Femur (tissue), 1 donor: ENCODE results near the gene RNF103.
A peak's percentile ranks its signal among the peaks of the same experiment; 100 is the strongest.
"Not testable (repeated sequence)": the region's sequence is repeated elsewhere in the genome, so short reads cannot be mapped to it uniquely, and the experiment has no call there.

Source experiments
- DNase-seq: peaks from one replicate; pipeline ENCODE4 v3.0.0-alpha.2; 2017

Gene RNF103

DNA sequence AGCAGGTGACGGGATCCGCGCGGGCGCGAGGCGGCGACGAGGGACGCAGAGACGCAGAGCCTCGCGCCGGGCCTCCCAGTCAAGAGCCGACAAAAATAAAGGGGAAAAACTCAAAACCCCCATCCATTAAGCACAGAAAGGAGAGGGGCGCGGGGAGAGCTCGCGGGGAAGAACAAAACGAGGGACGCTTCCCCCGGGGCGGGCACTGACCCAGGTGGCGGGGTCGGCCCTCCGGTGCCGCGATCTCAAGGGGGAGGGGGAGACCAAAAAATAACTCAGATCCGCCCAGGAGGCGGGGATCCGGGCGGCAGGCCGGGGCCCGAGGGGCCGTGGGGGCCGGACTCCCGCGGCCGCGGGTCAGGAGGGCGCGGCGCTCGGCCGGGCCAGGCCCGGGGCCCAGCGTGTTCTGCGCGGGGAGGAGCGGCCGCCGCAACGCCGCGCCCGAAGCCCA is 597 bp downstream of the RNF103 start:
- peak; percentile 73 for DNase-seq

GRCh38 chr2:86622519-86623042 is 1.1 kb downstream of the RNF103 start:
- DNase-seq, result peak; percentile 52

- DNase-seq, result no peak
Measured at GRCh38 chr2:86621280-86621943, 2.3 kb downstream of the RNF103 start.

GRCh38 chr2:86617738-86618137 is 5.9 kb downstream of the RNF103 start:
- no peak for DNase-seq

GRCh38 chr2:86617153-86617552 is 6.5 kb downstream of the RNF103 start:
- DNase-seq, result no peak

GRCh38 chr2:86616502-86616901 is 7.2 kb downstream of the RNF103 start:
- no peak for DNase-seq

DNA sequence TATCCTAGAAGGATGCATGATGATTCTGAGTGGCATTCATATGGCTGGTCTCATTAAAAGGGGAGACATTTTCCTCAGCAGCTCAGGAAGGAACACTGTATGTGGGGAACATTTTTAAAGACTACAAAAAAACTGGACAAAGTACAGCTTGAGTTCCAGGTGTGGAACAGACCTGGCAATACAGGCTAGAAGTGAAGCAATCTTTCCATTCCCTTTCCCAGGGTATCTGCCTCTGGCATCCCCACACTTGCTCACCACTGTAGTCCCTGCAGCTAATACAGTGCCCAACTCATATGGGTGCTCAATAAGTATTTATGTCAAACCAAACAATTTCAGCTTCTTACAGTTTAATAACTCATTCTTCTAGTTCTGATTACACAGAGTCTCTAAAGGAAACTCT is 8.1 kb downstream of the RNF103 start:
- DNase-seq, result no peak

DNA sequence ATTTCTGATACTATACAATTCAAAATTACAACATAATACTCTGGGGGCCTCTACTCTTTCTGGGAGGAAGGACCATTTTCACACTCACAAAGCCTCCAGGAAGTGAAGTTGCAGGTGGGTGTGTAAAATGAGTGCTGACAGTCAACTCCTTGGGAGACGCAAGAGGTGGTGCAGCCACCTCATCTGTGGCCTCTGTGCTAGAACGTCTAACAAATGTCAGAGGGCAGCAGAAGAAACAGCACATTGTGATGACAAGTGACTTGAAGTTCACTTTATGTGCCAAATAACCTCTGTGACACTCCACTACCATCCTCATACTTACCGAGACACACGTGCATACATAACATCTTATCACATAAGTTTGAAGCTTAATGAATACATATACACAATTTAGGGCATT is 10.2 kb downstream of the RNF103 start:
- no peak for DNase-seq

DNA sequence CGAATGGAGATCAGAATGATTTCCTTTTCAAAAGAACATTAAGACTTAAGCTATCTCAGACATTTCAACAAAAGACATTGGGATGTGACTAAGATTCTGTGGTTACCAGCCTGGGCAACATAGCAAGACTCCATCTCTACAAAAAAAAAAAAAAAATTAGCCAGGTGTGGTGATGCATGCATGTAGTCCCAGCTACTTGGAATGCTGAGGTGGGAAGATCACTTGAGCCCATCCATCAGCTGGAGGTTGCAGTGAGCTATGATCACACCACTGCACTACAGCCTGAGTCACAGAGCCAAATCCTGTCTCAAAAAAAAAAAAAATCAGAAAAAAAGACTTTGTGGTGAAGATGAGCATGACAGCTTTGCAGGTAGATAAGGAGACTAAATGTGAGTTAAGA is 12.8 kb downstream of the RNF103 start:
- no peak for DNase-seq

DNA sequence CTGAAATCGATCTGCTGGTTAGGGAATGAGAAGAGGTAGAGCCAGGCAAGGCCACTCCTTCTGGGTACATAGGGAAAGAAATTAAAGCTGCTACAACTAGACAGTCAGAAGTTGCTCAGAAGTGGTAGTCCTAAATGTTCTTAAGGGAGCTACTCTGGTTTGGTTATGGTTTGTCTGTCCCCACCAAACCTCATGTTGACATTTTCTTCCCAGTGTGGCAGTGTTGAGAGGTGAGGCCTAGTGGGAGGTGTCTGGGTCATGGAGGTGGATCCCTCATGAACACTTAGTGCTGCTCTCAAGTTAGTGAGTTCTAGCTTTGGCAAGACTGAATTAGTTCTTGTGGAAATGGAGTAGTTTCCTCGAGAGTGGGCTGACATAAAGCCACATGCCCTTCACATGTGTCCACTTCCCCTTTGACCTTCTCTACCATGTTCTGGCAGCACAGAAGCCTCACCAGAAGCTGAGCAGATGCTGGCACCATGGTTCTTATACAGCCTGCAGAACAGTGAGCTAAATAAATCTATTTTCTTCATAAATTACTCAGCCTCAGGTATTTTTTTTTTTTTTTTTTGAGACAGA is 14.7 kb downstream of the RNF103 start:
- no peak for DNase-seq

DNA sequence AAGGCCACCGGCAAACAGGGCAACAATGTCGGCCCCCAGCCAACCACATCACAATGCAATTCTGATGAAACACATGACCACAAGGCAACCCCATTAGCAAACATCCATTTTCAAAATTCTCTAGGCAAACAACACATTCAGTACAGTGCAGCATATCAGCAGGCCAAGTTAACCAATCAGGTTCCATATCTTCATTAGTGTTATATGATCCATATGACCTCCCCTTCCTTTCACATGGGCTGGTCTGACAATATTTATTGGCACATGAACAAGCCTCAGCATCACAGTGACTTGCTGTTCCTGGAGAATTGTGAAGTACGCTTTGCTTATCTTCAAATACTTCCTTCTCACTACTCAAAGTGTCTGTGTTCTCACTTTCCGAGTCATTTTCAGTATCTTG is 19.8 kb downstream of the RNF103 start:
- DNase-seq, result no peak

- DNase-seq, result no peak
Measured at GRCh38 chr2:86598966-86599365, 24.7 kb downstream of the RNF103 start.

GRCh38 chr2:86596118-86596517 is 27.5 kb downstream of the RNF103 start:
- DNase-seq, result no peak

DNA sequence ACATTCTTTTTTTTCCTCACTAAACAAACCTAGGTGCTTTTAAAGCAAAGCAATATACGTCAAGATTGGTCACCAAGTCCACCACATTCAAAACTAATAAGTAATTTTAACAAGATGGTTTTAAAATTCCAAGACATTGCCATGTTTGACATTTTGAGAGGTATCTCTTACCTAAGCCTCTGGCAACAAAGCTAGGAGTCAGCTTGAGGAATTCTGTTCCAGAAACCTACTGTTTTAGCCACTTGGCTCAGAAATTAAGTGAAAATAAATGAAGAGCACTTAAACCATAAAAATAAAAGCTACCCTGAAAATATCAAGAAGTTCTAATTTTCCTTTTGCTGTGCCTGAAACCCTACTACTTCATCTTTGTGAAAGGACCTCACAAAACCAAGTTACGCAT is 30.4 kb downstream of the RNF103 start:
- DNase-seq, result no peak

- DNase-seq, result no peak
Measured at GRCh38 chr2:86592547-86593230, 31.0 kb downstream of the RNF103 start.

GRCh38 chr2:86589701-86590100 is 34.0 kb downstream of the RNF103 start:
- DNase-seq, result not testable (repeated sequence)

GRCh38 chr2:86584151-86584913 is 39.3 kb downstream of the RNF103 start:
- no peak for DNase-seq

GRCh38 chr2:86580560-86580959 is 43.1 kb downstream of the RNF103 start:
- no peak for DNase-seq

GRCh38 chr2:86577817-86578456 is 45.7 kb downstream of the RNF103 start:
- DNase-seq, result no peak

DNA sequence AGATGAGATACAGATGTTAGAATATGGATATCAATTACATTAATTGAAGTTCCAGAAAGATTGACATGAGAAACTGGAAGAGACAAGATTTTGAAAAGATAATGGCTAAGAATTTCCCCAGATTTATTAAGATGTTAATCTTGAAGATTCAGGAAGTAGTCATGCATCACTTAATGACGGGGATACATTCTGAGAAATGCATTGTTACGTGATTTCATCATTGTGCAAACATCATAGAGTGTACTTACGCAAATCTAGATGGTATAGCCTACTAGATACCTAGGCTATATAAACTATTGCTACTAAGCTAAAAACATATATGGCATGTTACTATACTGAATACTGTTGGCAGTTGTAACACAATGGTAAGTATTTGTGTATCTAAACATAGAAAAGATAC is 53.6 kb downstream of the RNF103 start:
- no peak for DNase-seq

DNA sequence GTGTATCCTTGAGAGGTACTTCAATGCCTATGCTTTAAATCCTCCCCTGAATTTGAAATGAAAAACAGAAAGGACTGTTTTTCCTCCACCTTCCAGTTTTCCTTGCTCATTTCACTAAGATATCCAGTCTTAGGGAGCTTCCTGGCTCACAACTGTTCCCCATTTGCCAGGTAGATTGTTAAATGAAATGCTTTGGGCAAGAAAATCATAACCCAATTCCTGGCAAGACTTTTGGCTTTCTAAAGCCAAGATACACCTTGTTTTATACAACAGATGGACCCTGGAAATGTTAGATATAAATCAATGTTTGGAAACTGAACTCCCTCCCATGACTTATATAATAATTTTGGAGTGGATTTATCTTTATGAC is 56.9 kb downstream of the RNF103 start:
- no peak for DNase-seq

- no peak for DNase-seq
Measured at GRCh38 chr2:86566158-86566820, 57.4 kb downstream of the RNF103 start.
